ENCODE results near the gene VTCN1. TPM values are rescaled to one million over a fixed set of nuclear protein-coding genes. Genes with fewer than 3 reads are reported as not detected.

Gene VTCN1
- total RNA-seq, 1 experiment from 2014 or later = not detected

GRCh38 chr1:117179471-117179870 is 31.3 kb downstream of the VTCN1 start (continued):
- TF ChIP-seq, protein P1, sequence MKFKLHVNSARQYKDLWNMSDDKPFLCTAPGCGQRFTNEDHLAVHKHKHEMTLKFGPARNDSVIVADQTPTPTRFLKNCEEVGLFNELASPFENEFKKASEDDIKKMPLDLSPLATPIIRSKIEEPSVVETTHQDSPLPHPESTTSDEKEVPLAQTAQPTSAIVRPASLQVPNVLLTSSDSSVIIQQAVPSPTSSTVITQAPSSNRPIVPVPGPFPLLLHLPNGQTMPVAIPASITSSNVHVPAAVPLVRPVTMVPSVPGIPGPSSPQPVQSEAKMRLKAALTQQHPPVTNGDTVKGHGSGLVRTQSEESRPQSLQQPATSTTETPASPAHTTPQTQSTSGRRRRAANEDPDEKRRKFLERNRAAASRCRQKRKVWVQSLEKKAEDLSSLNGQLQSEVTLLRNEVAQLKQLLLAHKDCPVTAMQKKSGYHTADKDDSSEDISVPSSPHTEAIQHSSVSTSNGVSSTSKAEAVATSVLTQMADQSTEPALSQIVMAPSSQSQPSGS (CRISPR knock-in tag; IDR thresholded peaks at IDR 0.05; ENCODE audit: borderline replicate concordance, low read depth) = no peak
- TF ChIP-seq PRRX2 (CRISPR knock-in tag; IDR thresholded peaks at IDR 0.05) = no peak

- 0 out of 2 replicates have a peak, but pooled peaks cover 3% of the 10 kb centered on the region for H3K9me3 Mint-ChIP-seq
- POLR2A ChIA-PET = no interaction called here
- H3K4me3 Mint-ChIP-seq = no peak overlapping the region
- H3K27me3 Mint-ChIP-seq (ENCODE audit: low read depth) = no peaks in the 10 kb centered on the region
- no peaks in the 10 kb centered on the region for H3K36me3 Mint-ChIP-seq
- H3K27ac Mint-ChIP-seq = no peak overlapping the region
- TF ChIP-seq, protein P2, sequence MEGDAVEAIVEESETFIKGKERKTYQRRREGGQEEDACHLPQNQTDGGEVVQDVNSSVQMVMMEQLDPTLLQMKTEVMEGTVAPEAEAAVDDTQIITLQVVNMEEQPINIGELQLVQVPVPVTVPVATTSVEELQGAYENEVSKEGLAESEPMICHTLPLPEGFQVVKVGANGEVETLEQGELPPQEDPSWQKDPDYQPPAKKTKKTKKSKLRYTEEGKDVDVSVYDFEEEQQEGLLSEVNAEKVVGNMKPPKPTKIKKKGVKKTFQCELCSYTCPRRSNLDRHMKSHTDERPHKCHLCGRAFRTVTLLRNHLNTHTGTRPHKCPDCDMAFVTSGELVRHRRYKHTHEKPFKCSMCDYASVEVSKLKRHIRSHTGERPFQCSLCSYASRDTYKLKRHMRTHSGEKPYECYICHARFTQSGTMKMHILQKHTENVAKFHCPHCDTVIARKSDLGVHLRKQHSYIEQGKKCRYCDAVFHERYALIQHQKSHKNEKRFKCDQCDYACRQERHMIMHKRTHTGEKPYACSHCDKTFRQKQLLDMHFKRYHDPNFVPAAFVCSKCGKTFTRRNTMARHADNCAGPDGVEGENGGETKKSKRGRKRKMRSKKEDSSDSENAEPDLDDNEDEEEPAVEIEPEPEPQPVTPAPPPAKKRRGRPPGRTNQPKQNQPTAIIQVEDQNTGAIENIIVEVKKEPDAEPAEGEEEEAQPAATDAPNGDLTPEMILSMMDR (IDR thresholded peaks at IDR 0.05) = no peak
- TF ChIP-seq ZNF423 (CRISPR knock-in tag; IDR thresholded peaks at IDR 0.05) (no peak), NR3C1 (CRISPR knock-in tag; conservative IDR thresholded peaks at IDR 0.05; ENCODE audit: low read depth) (no peak), CBFB (CRISPR knock-in tag; IDR thresholded peaks at IDR 0.05; ENCODE audit: low read depth) (no peak), SMAD4 (CRISPR knock-in tag; IDR thresholded peaks at IDR 0.05) (no peak), USF1 (CRISPR knock-in tag; IDR thresholded peaks at IDR 0.05) (no peak), JAZF1 (CRISPR knock-in tag; IDR thresholded peaks at IDR 0.05) (no peak), ZNF425 (CRISPR knock-in tag; conservative IDR thresholded peaks at IDR 0.05) (no peak), ZSCAN18 (CRISPR knock-in tag; IDR thresholded peaks at IDR 0.05) (no peak), ZMAT4 (CRISPR knock-in tag; IDR thresholded peaks at IDR 0.05) (no peak), FOXK1 (CRISPR knock-in tag; IDR thresholded peaks at IDR 0.05) (no peak)
- TF ChIP-seq, protein P3, sequence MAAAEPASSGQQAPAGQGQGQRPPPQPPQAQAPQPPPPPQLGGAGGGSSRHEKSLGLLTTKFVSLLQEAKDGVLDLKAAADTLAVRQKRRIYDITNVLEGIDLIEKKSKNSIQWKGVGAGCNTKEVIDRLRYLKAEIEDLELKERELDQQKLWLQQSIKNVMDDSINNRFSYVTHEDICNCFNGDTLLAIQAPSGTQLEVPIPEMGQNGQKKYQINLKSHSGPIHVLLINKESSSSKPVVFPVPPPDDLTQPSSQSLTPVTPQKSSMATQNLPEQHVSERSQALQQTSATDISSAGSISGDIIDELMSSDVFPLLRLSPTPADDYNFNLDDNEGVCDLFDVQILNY (CRISPR knock-in tag; IDR thresholded peaks at IDR 0.05) = no peak
- TF ChIP-seq, protein P4, sequence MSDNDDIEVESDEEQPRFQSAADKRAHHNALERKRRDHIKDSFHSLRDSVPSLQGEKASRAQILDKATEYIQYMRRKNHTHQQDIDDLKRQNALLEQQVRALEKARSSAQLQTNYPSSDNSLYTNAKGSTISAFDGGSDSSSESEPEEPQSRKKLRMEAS (CRISPR knock-in tag; IDR thresholded peaks at IDR 0.05) = no peak
- TF ChIP-seq, protein P5, sequence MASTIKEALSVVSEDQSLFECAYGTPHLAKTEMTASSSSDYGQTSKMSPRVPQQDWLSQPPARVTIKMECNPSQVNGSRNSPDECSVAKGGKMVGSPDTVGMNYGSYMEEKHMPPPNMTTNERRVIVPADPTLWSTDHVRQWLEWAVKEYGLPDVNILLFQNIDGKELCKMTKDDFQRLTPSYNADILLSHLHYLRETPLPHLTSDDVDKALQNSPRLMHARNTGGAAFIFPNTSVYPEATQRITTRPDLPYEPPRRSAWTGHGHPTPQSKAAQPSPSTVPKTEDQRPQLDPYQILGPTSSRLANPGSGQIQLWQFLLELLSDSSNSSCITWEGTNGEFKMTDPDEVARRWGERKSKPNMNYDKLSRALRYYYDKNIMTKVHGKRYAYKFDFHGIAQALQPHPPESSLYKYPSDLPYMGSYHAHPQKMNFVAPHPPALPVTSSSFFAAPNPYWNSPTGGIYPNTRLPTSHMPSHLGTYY (CRISPR knock-in tag; IDR thresholded peaks at IDR 0.05) = no peak
- TF ChIP-seq, protein P6, sequence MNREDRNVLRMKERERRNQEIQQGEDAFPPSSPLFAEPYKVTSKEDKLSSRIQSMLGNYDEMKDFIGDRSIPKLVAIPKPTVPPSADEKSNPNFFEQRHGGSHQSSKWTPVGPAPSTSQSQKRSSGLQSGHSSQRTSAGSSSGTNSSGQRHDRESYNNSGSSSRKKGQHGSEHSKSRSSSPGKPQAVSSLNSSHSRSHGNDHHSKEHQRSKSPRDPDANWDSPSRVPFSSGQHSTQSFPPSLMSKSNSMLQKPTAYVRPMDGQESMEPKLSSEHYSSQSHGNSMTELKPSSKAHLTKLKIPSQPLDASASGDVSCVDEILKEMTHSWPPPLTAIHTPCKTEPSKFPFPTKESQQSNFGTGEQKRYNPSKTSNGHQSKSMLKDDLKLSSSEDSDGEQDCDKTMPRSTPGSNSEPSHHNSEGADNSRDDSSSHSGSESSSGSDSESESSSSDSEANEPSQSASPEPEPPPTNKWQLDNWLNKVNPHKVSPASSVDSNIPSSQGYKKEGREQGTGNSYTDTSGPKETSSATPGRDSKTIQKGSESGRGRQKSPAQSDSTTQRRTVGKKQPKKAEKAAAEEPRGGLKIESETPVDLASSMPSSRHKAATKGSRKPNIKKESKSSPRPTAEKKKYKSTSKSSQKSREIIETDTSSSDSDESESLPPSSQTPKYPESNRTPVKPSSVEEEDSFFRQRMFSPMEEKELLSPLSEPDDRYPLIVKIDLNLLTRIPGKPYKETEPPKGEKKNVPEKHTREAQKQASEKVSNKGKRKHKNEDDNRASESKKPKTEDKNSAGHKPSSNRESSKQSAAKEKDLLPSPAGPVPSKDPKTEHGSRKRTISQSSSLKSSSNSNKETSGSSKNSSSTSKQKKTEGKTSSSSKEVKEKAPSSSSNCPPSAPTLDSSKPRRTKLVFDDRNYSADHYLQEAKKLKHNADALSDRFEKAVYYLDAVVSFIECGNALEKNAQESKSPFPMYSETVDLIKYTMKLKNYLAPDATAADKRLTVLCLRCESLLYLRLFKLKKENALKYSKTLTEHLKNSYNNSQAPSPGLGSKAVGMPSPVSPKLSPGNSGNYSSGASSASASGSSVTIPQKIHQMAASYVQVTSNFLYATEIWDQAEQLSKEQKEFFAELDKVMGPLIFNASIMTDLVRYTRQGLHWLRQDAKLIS (CRISPR knock-in tag; IDR thresholded peaks at IDR 0.05; ENCODE audit: borderline replicate concordance) = no peak
- TF ChIP-seq, protein P7, sequence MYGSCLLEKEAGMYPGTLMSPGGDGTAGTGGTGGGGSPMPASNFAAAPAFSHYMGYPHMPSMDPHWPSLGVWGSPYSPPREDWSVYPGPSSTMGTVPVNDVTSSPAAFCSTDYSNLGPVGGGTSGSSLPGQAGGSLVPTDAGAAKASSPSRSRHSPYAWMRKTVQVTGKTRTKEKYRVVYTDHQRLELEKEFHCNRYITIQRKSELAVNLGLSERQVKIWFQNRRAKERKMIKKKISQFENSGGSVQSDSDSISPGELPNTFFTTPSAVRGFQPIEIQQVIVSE (CRISPR knock-in tag; IDR thresholded peaks at IDR 0.05; ENCODE audit: borderline replicate concordance) = no peak
- CTCF ChIA-PET = no interaction called here
- ATAC-seq = no peak
- peaks cover 30% of the 10 kb centered on the region for H3K4me1 Mint-ChIP-seq
- DNase-seq (ENCODE audit: low spot score) = no peak
Observed at GRCh38 chr1:117178756-117179155, 32.0 kb downstream of the VTCN1 start.

All from WTC11 (cell line).